Spleen (tissue), 3 donors: Measurements from ENCODE around the gene PCDH18.

ENCODE experiments used
- POLR2A ChIP-seq, 3 donors: fragments of 450-650 bp; IDR thresholded peaks; one replicate each; pipeline ENCODE4 v1.5.1; 2017; ENCODE audit warnings: antibody characterized with exemption in 3 of 3, mild to moderate bottlenecking in 1 of 3
- POLR2AphosphoS5 ChIP-seq, 3 donors: sonication (generic); formaldehyde crosslinking; IDR thresholded peaks; one replicate each; pipeline ENCODE4 v1.5.1; 2017; ENCODE audit warnings: antibody characterized with exemption in 3 of 3

DNA sequence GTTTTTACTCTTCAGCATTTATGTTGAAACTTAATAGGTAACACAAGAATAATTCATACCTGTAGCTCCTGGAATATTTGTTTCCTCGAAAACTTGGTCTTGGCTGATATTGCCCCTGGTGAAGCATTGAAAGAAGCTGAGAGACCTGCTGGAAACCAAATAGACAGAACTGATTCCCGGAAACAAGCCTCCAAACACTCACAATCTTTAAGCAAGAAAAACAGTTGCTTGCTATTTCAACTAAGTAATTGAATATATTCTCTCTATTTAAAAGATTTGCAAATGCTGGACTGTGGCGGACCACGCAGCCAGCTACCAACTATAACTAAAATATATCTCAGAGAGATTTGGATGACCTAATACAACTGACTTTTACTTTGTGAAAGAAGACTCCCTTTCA, 3.6 kb downstream of the PCDH18 start:
- no peak for TF ChIP-seq POLR2A (IDR thresholded peaks at IDR 0.05)
- no peak for TF ChIP-seq POLR2AphosphoS5 (IDR thresholded peaks at IDR 0.05)
